ENCODE results near the gene HBM. TPM values are rescaled to one million over a fixed set of nuclear protein-coding genes. Genes with fewer than 3 reads are reported as not detected.

HBM gene
- polyA plus RNA-seq, 1 of the 3 experiments (the other 2 are of a cell fraction) = not detected

DNA sequence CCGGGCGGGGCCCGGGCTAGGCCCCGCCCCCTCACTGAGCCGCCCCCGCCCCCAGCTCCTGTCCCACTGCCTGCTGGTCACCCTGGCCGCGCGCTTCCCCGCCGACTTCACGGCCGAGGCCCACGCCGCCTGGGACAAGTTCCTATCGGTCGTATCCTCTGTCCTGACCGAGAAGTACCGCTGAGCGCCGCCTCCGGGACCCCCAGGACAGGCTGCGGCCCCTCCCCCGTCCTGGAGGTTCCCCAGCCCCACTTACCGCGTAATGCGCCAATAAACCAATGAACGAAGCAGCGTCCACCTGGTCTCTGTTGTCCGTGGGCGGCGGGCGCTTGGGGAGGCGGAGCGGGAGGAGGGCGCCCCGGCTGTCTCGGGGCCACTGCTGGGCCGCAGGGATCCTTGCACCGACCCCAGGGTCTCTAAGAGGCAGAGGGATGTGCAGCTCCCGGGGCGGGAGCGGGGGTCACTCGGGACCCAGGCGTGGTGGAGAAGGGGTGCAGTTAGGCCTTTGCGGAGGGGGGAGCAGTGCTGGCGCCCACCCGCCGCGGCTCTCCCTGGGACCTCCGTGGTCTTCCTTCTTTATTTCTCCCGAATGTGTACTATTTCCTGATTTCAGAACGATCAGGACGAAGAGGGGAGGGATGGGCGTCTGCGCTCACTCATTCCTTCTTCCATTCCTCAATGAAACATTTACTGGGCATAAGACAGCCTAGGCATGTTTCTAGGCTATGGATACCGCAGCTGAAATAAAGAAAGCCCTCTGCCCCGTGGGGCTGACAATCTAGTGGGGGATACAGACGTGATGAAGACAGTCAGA, 11.4 kb upstream of the HBM start:
- POLR2A ChIA-PET = no interaction called here
- Histone ChIP-seq H4K20me1 (ENCODE audit: insufficient read depth) (no peaks in the 10 kb centered on the region), H3K4me3 (ENCODE audit: low read depth in 2 of 2, low read length in 1 of 2) (peak overlapping the region; percentile 58 to 68), H3K4me1 (ENCODE audit: control insufficient read depth in 1 of 2, insufficient read depth in 2 of 2, low read depth in 1 of 2, low read length in 1 of 2) (peaks cover 0 to 7% of the 10 kb centered on the region in 2 experiments; a peak in 1 of 4 replicates), H3K9me2 (no peaks in the 10 kb centered on the region), H3K27me3 (ENCODE audit: insufficient read depth) (no peaks in the 10 kb centered on the region), H3K36me3 (replicated peaks in 1 of 2; ENCODE audit: control insufficient read depth in 1 of 2, insufficient read depth in 2 of 2, low read length in 1 of 2) (no peaks in the 10 kb centered on the region), H3K79me2 (ENCODE audit: insufficient read depth) (no peaks in the 10 kb centered on the region), H3K9ac (peak overlapping the region; percentile 49; the same call in 1 of the 2 replicates), H3K9me3 (no peaks in the 10 kb centered on the region), H3K4me2 (peak overlapping the region; percentile 94), H2AFZ (ENCODE audit: low read depth) (peak overlapping the region; percentile 94), H3K27ac (ENCODE audit: low read depth in 2 of 2, low read length in 1 of 2) (no peak overlapping the region; a peak in 1 of 4 replicates), H3F3A (replicated peaks; ENCODE audit: insufficient read depth) (no peaks in the 10 kb centered on the region)
- TF ChIP-seq GABPA (IDR thresholded peaks at IDR 0.05; ENCODE audit: low read depth) (no peak), RFX5 (IDR thresholded peaks at IDR 0.05; ENCODE audit: low read length) (no peak)
- peak; percentile 82 for DNase-seq
- CTCF ChIA-PET = interaction anchor here (1.1 to 2.3 kb wide), 4 partner anchors 26 to 89 kb away, joined by 4 to 7 read pairs (median 6); partner anchors contain the start of gene HBQ1
- under 1% methylated on average over 13 of the region's 59 CpGs for WGBS (ENCODE audit: low lambda C conversion rate)

DNA sequence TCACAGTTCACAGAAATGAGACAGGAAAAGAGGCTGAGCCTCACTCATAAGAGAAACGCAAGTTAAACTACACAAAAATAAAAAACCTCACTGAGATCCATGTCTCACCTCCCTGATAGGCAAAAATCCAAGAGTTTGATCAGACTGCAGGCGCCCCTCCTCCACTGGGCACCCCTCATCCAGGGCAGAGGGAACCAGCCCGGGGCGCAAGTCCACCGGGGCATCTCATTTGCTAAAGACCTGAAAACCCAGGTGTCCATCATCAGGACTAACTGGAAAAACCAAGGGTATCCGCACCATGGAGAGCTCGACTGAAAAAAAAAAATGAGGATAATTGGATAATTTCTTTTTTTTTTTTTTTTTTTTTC, 10.8 kb upstream of the HBM start:
- ChIA-PET POLR2A (no interaction called here), CTCF (interaction anchor here (1.1 to 2.3 kb wide), 4 partner anchors 25 to 89 kb away, joined by 4 to 7 read pairs (median 6); partner anchors contain the start of gene HBQ1)
- H3F3A ChIP-seq (replicated peaks; ENCODE audit: insufficient read depth) = no peaks in the 10 kb centered on the region
- H3K36me3 ChIP-seq (replicated peaks in 1 of 2; ENCODE audit: control insufficient read depth in 1 of 2, insufficient read depth in 2 of 2, low read length in 1 of 2) = no peaks in the 10 kb centered on the region
- no peaks in the 10 kb centered on the region for H4K20me1 ChIP-seq (ENCODE audit: insufficient read depth)
- H3K4me3 ChIP-seq (ENCODE audit: low read depth in 2 of 2, low read length in 1 of 2) = peak overlapping the region; percentile 58 to 68
- 17% methylated on average over 5 of the region's 7 CpGs for WGBS (ENCODE audit: low lambda C conversion rate)
- H3K4me1 ChIP-seq (ENCODE audit: control insufficient read depth in 1 of 2, insufficient read depth in 2 of 2, low read depth in 1 of 2, low read length in 1 of 2) = peaks cover 0 to 7% of the 10 kb centered on the region in 2 experiments; a peak in 1 of 4 replicates
- DNase-seq = no peak
- H3K9me3 ChIP-seq = no peaks in the 10 kb centered on the region
- peak overlapping the region; percentile 94 for H3K4me2 ChIP-seq
- TF ChIP-seq YY1 (IDR thresholded peaks at IDR 0.05; ENCODE audit: low read depth) = no peak
- no peak for TF ChIP-seq TEAD4 (IDR thresholded peaks at IDR 0.05; ENCODE audit: borderline replicate concordance, insufficient read depth)
- no peak for TF ChIP-seq CHD2 (IDR thresholded peaks at IDR 0.05; ENCODE audit: low read length, partially characterized antibody)
- no peak for TF ChIP-seq MEF2A (IDR thresholded peaks at IDR 0.05; ENCODE audit: borderline replicate concordance, low read depth)
- TF ChIP-seq TCF12 (IDR thresholded peaks at IDR 0.05) = no peak
- TF ChIP-seq, protein P1, sequence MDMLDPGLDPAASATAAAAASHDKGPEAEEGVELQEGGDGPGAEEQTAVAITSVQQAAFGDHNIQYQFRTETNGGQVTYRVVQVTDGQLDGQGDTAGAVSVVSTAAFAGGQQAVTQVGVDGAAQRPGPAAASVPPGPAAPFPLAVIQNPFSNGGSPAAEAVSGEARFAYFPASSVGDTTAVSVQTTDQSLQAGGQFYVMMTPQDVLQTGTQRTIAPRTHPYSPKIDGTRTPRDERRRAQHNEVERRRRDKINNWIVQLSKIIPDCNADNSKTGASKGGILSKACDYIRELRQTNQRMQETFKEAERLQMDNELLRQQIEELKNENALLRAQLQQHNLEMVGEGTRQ (IDR thresholded peaks at IDR 0.05; ENCODE audit: borderline replicate concordance, low read depth, low read length) = no peak
- TF ChIP-seq GABPA (IDR thresholded peaks at IDR 0.05; ENCODE audit: low read depth) = no peak
- TF ChIP-seq, protein P2, sequence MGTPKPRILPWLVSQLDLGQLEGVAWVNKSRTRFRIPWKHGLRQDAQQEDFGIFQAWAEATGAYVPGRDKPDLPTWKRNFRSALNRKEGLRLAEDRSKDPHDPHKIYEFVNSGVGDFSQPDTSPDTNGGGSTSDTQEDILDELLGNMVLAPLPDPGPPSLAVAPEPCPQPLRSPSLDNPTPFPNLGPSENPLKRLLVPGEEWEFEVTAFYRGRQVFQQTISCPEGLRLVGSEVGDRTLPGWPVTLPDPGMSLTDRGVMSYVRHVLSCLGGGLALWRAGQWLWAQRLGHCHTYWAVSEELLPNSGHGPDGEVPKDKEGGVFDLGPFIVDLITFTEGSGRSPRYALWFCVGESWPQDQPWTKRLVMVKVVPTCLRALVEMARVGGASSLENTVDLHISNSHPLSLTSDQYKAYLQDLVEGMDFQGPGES (IDR thresholded peaks at IDR 0.05; ENCODE audit: low read depth, low read length) = no peak
- TF ChIP-seq, protein P3, sequence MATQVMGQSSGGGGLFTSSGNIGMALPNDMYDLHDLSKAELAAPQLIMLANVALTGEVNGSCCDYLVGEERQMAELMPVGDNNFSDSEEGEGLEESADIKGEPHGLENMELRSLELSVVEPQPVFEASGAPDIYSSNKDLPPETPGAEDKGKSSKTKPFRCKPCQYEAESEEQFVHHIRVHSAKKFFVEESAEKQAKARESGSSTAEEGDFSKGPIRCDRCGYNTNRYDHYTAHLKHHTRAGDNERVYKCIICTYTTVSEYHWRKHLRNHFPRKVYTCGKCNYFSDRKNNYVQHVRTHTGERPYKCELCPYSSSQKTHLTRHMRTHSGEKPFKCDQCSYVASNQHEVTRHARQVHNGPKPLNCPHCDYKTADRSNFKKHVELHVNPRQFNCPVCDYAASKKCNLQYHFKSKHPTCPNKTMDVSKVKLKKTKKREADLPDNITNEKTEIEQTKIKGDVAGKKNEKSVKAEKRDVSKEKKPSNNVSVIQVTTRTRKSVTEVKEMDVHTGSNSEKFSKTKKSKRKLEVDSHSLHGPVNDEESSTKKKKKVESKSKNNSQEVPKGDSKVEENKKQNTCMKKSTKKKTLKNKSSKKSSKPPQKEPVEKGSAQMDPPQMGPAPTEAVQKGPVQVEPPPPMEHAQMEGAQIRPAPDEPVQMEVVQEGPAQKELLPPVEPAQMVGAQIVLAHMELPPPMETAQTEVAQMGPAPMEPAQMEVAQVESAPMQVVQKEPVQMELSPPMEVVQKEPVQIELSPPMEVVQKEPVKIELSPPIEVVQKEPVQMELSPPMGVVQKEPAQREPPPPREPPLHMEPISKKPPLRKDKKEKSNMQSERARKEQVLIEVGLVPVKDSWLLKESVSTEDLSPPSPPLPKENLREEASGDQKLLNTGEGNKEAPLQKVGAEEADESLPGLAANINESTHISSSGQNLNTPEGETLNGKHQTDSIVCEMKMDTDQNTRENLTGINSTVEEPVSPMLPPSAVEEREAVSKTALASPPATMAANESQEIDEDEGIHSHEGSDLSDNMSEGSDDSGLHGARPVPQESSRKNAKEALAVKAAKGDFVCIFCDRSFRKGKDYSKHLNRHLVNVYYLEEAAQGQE (IDR thresholded peaks at IDR 0.05; ENCODE audit: low read depth, low read length) = no peak
- TF ChIP-seq, protein P4, sequence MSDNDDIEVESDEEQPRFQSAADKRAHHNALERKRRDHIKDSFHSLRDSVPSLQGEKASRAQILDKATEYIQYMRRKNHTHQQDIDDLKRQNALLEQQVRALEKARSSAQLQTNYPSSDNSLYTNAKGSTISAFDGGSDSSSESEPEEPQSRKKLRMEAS (IDR thresholded peaks at IDR 0.05; ENCODE audit: low read depth) = no peak
- no peak for TF ChIP-seq FOXJ3 (CRISPR knock-in tag; IDR thresholded peaks at IDR 0.05)
- no peak for TF ChIP-seq EZH2phosphoT487 (IDR thresholded peaks at IDR 0.05; ENCODE audit: borderline replicate concordance, low read depth)
- no peak for TF ChIP-seq FOXM1 (IDR thresholded peaks at IDR 0.05; ENCODE audit: low read depth)
- TF ChIP-seq RCOR1 (IDR thresholded peaks at IDR 0.05; ENCODE audit: low read length) = no peak
- TF ChIP-seq EP300 (IDR thresholded peaks at IDR 0.05; ENCODE audit: borderline replicate concordance in 1 of 2, low read depth in 1 of 2, low read length in 1 of 2) = no peak
- TF ChIP-seq NFIC (IDR thresholded peaks at IDR 0.05; ENCODE audit: borderline replicate concordance) = no peak
- no peak for TF ChIP-seq RAD21 (IDR thresholded peaks at IDR 0.05; ENCODE audit: low read length)
- no peak for TF ChIP-seq FOSL2 (IDR thresholded peaks at IDR 0.05; ENCODE audit: borderline replicate concordance, low read depth)
- no peaks in the 10 kb centered on the region for H3K9me2 ChIP-seq
- H3K9ac ChIP-seq = peak overlapping the region; percentile 49; the same call in 1 of the 2 replicates
- H3K79me2 ChIP-seq (ENCODE audit: insufficient read depth) = no peaks in the 10 kb centered on the region
- no peaks in the 10 kb centered on the region for H3K27me3 ChIP-seq (ENCODE audit: insufficient read depth)
- H3K27ac ChIP-seq (ENCODE audit: low read depth in 2 of 2, low read length in 1 of 2) = no peak overlapping the region
- H2AFZ ChIP-seq (ENCODE audit: low read depth) = peak overlapping the region; percentile 94

Data from SK-N-SH (cell line).